HG03575 (cell line): ENCODE results near the gene ARHGAP19.

Source experiments
- ATAC-seq: cut with Tn5 transposase; IDR thresholded peaks from one replicate; pipeline ENCODE4 v1.9.1; 2021; ENCODE audit not compliant: unreplicated experiment, insufficient number of reproducible peaks, low FRiP score; ENCODE audit errors: extremely low read depth

The ARHGAP19 gene

DNA sequence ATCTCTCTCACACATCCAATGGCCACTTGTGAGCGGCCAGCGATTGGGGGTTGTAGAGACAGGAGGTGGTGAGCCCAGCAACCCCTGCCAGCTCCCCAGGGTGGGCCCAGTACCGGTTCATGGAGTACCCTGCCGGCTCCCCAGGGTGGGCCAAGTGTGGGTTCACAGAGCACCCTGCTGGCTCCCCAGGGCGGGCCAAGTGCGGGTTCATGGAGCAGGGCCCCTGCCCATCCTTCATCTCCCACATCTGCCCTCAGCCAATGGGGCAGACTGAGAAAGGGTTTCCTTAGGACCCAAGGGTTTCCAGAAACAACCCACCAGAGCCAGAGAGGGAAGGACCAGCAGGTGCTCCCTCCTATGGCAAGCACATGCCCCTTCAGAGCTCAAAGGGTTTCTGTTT, 85.3 kb downstream of the ARHGAP19 start:
- ATAC-seq: no peak

DNA sequence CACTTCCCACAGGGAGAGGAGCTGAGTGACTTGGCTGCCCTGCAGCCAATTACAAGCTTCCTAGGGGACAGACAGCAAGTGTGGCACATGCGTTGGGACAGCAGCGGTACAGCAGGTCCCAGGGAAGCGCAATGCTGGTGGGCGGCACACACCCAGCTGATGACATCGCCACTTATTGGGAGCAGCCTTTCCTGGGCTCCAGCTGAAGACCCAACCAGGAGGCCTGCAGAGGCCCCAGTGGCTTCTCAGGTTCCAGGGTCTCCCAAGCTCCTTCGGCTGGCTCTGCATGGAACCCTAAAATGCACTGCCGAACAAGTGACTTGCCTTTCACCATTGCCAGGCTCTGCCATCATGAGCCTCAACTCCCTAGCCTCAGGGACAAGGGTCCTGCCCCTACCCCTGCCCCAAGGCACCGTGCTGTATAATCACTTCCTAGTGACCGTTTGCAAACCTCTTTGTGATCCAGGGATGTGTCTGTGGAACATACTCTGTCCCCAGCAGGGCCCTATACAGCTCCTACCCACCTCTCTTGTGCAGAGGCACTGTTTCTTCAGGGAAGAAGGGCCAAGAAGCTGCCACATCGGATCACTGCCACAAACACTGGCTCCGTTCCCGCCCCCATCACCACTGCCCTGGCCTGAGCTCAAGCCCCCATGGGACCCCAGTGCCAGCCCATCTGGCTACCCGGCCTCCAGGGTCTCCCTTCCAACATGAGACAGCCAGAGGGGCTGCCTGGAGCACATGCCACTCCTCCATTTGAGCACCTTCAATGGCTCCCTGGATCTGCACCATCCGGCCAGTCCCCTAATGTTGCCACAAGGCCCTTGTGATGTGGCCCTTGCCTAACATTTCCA, 87.4 kb downstream of the ARHGAP19 start:
- ATAC-seq: no peak

DNA sequence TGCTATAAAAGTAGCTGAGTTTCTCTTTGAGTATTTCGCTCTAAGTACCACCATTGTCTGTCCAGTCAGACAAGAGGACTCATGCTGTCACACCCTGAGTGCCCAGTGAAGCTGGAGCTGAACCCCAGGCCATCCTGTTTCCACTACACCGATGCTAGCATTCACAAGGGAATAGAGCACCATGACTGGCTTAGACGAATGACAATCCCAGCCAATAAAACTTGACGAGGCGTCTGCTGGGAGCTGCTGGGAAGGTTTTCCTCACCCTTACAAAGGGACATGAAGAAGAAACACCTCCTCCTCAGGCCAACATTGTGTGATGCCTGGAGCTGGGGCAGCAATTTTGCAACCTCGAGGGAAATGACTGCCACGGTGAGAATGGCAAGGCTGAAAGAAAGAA, 89.2 kb downstream of the ARHGAP19 start:
- no peak for ATAC-seq

DNA sequence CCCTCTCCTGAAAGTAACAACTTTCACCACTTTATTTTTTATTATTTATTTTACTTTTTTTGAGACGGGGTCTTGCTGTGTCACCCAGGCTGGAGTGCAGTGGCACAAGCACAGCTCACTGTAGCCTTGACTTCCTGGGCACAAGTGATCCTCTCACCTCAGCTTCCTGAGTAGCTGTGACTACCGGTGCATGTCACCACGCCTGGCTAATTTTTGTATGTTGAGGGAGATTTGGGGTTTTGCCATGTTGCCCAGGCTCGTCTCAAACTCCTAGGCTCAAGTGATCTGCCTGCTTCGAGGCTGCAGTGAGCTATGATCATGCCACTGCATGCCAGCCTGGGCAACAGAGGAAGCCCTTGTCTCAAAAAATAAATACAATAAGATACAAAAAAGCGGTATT, 91.8 kb downstream of the ARHGAP19 start:
- ATAC-seq: no peak

DNA sequence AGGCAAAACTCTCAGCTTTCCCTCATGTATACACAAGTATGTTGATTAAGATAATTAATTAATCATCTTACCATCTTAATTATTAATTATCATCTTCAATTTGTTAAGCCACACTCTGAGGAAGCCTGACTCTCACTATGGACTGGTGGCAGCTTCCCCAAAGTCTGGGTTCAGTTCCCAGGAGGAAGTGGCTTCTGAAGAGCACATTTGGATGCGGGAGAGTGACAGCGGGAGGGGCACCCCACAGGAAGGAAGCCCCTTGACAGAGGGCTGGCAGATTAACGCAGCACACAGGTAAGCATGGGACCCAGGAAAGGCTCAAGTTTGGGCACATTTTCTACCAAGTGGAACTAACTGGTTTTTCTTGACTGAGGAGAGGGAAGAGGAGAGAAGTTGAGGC, 93.3 kb downstream of the ARHGAP19 start:
- no peak for ATAC-seq

DNA sequence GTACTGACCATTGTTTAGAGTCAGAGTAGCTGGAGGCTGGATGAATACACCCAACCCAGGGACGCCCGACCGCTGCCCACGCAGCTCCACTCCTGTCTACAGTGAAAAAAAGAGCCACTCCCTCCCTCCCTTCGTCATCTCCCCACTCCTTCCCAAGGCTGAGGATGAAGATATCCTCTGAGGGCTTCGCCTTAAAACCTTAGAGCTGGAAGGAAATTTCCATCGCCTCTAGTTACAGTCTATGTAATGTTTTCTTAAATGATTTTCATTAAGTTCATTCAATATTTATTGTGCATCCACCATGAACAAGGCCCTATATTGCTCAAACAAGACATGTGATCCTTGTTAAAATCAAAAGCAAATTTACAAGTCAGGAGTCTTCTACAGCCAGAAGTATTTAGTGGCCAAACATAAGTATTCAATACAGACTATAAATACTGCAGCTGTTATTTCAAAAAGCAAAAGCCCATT, 95.4 kb downstream of the ARHGAP19 start:
- ATAC-seq: no peak

DNA sequence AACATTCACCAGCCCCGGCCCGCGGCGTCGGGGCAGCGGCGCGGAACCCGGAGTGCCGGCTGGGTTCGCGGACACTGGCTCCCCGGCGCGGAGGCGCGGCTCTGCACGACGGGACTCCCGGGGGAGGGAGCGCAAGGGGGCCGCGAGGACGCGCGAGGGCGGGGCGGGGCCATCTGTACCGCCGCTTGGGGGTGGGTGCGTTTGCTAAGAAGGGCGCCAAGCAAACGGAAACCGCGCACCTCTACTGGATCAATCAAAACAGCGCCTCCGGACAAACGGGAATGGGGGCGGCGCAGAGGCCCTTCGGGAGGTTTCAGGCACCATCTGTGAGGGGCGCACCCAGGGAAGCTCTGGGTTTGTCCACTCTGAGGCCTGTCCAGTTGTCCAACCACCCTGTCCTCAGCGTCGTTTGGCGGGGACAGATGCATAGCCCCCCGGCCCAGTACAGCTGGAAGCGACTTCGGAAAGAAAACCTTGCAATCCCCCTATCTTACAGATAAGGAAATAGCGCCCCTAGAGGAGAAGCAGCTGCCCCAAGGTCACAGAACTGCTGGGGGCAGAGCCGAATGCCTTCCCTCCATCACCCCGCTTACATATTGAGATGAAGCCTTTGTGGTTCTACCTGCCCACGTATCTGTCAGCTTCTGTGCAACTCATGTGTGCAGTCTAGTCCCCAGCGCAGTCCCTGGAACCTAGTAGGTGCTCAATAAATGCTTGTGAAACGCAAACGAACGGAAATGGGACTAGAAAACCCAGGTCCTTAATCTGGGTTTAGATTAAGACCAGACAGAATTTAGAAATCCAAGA, 96.0 kb downstream of the ARHGAP19 start:
- ATAC-seq: no peak

DNA sequence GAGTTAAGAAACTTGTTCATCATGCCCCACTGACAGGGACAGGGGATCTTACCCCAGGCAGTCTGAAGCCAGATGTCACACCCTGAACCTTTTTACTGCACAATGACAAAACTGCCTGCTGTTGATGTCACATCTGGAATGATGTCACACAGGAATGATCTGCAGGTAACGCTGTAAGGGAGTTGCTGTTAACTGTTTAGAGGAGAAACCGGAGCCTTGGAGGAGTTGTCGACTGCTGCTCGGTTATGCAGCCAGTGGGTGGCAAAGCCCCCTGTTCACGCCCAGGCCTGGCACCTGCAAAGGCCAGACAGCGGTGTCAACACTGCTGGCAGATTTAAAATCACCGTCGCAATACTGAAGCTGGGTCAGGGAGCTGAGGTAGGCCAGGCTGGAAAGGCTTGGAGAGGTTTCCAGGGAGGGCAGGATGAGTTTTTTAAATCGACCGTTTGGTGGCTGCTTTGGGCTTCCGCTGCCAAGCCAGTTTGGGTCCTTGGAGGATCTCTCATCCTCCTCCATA, 96.7 kb downstream of the ARHGAP19 start:
- no peak for ATAC-seq

DNA sequence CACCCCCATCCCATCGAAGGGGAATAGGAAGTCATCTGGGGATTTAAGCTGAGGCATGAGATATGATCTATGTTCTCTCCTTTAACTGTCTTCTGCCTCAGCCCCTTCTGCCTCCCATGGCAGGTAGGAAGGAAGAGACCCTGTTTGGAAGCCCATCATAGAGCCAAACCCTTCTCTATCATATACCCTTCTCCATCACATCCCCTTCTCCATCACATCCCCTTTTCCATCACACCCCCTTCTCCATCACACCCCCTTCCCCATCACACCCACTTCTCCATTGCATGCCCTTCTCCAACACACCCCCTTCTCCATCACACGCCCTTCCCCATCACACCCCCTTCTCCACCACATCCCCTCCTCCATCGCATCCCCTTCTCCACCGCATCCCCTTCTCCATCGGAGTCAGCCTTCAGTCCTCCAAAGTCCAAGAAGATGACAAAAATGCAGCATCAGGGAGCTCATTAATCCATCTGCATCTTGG, 99.4 kb downstream of the ARHGAP19 start:
- ATAC-seq: no peak

DNA sequence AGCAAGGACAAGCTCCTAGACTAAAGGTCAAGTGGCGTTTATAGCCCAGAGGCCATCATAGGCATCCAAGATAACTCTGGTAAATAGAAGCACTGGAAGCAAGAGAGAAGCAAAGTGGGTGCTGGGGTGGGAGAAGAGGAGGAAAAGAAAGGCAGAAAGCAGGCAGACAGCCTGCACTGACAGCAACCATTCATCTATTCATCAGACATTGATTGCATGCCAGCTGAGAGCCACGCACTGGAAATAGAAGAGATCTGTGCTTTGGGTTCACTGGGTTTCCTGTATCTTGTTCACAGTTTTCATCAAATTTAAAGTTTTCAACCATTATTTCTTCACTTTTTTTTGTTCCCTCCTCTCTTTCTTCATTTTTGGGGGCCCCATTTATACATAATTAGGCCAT, 102.0 kb downstream of the ARHGAP19 start:
- no peak for ATAC-seq

DNA sequence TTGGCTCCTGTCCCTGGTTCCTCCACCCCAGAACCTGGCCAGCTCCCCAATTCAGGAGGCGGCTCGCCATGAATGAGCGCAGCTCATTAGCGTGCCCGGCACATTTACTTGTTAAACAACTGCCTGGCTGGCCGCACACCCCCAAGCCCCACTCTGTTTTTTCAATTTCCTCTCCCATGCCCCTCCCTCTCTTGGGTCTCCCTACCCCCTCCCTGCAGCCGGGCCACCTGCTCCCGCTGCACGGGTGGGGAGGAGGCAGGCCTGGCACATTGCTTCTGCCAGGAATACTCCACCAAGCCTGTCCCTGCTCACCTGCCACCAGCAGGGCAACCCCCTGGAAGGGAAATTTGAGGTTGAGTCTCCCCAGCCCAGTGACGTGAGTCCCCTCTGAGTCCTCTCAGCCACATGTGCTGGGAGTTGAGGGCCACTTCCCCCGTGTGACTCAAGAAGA, 104.2 kb downstream of the ARHGAP19 start:
- ATAC-seq: no peak

DNA sequence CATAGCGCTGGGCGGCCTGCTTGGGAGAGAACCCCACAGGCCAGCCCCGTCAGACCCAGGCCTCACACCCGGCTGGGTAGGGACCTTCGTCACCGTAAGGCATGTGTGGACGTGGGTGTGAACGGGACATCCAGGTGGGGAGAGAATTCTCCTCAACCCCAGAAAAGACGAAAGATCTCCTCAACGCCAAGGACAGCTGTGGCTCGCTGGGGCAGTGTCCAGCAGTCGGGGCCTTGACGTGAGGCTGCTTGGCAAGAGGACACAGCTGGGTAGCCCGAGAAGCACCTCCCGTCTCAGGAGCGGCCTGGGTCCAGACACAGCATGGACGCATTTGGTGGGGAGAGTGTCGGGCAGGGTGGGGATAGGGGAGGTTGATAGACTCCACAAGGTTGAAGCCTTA, 105.5 kb downstream of the ARHGAP19 start:
- ATAC-seq: no peak

DNA sequence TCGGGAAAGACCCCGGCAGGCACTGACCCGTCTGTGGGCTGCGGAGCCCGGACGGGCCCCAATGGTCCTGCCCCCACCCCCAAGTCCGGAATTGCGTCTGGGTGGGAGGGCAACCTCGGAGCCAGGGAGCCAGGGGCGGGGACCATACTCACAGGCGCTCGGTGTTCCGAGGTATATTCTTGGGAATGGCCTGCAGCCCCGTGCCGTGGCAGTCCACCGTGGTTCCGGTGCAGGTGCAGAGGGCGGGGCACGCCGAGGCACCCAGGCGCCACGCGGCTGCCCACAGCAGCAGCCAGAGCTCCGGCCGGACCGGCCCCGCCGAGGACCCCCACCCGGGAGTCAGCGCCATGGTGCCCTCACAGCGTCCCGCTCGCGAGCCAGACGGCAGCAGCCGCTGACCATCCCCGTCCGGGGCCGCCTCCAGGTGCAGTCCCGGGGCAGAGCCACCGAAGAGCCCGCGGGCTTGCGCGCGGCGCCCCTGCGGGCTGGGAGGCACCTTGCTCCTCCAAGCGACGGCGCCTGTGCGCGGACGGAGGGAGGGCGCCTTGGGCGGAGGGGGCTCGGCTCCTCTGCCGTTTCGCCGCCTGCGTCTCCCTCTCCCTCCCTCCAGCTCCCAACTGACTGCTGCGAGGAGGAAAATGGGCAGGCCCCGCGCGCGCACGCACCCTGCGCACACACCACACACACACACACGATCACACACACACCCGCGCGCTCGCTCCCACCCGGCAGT, 106.9 kb downstream of the ARHGAP19 start, which contains the start of gene SLIT1:
Gene SLIT1 (minus strand): TSS at position 634 of the 733 bp plus-strand sequence. CDS start 285 bp downstream, at position 349.
- ATAC-seq: no peak

DNA sequence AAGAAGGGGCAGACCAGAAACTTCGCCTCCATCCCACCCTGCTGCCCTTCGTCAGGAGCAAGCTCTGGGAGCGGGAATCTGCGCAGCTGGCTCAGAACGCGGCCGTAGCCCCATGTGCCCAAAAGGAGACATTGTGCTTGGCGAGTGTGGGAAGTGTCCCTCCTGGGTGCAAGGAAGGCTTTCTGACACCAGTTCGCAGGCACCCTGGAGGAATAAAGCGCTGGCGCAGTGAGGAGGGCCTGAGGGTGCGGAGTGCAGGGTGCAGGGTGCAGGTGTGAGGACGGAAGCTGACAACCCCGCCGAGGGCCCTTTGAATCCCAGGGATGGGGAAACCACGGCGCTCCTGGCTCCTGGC, 107.5 kb downstream of the ARHGAP19 start:
- ATAC-seq: no peak

DNA sequence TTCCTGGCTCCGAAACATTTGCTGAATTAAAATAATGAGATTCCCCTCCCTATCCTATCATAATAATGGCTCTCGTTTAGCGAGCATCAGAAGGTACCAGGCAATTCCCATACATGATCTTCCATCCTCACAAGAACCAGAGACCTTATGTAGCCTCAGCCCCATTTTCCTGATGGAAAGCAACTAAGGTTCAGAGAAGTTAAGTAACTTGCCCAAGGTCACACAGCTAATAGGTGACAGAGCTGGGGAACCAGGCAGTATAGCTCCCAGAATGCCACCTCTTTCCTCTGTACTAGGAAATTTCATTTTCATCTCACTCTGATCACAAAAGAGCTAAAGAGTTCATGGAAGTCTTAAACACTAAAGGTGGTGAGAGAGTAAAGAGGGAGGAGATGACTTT, 109.1 kb downstream of the ARHGAP19 start:
- ATAC-seq: no peak

DNA sequence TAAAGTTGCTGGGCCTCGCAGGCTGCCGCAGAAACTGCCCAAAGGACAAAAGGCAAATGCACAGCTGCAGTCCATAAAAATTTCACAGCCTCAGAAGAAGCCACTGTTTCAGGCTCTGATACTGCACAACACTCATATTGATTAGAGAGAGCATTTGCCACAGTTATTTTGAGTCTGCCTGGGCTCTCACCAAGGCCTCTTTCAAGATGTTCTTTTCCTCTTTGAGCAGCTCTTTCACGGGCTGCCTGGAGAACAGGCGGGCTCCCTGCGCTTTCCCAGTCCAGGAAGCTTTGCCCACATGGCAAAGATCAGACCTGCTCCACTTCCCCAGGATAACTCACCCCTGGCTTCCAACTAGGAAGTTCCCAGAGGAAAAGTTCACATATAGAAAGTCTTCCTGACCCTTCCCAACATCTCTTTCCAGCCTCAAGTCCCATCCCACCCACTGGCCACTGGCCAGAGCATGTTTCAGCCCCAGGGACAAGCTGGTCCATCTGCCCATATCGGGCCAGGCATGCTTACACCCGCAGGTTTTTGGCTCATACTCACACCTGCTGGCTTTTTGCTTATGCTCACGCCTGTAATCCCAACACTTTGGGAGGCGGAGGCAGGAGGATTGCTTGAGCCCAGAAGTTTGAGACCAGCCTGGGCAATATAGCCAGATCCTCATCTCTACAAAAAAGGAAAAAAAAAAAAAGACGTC, 110.0 kb downstream of the ARHGAP19 start:
- ATAC-seq: no peak

DNA sequence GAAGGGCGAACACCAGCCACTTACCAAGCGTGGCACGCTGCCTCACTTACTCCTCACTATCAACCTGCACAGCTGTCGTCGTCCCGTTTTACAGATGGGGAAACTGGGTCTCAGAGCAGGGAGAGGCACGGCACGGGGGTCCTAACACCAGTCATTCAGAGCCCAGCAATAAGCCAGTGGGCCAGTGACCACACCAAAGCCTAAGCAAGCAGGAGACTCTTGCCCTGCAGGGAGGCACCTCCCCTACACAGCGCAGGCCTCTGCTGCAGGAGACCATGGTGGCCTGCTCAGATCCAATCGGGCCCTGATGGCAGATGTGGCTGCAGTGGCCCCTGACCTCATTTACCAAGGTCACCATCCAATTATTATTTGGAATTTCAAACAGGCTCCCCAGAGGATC, 111.5 kb downstream of the ARHGAP19 start:
- ATAC-seq: no peak

DNA sequence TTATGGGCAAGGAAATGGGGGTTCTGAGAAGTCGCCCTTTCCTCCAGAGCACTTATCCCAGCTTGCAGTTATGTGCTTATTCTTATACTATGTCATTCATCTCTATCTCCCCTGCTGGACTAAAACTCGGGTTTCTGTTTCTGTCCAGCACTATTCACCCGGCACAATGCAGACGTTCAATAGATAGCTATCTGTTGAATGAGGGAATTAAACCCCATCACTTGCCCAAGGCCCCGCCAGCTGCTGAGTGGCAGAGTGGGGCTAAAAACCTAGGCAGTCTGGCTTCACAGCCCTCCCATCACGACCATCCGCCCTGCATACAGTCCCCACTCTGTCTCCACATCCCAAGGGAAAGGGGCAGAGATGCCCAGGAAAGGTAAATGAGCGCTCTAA, 112.1 kb downstream of the ARHGAP19 start:
- no peak for ATAC-seq
